Stimulated activated CD8-positive, alpha-beta memory T cell treated with anti-CD3 and anti-CD28 coated beads, Interleukin-12 subunit alpha, Interleukin-12 subunit beta, amount 100 ng/mL, for 24 hours (primary cell): ENCODE results near the gene C16orf92.
A peak's percentile ranks its signal among the peaks of the same experiment; 100 is the strongest.

Experiments used
- DNase-seq: peaks from one replicate; pipeline ENCODE4 v3.0.0-alpha.2; 2020; ENCODE audit errors: extremely low read depth

The C16orf92 gene

GRCh38 chr16:30060836-30061554 lies 38.0 kb downstream of the C16orf92 start:
- DNase-seq, result no peak

- no peak for DNase-seq
Observed at GRCh38 chr16:30063278-30063892, 40.4 kb downstream of the C16orf92 start.

- DNase-seq, result no peak
Observed at GRCh38 chr16:30063893-30064728, 41.1 kb downstream of the C16orf92 start.

GRCh38 chr16:30064729-30065101 lies 41.7 kb downstream of the C16orf92 start:
- DNase-seq, result no peak

- peak; percentile 85 for DNase-seq
Observed at GRCh38 chr16:30065102-30065942, 42.3 kb downstream of the C16orf92 start, which contains the start of gene ALDOA. Gene ALDOA (plus strand): TSS chr16:30065760. CDS start chr16:30066898, 1,138 bp downstream.

GRCh38 chr16:30065943-30066760 lies 43.2 kb downstream of the C16orf92 start:
- DNase-seq, result no peak

- no peak for DNase-seq
Observed at GRCh38 chr16:30066761-30067583, 44.0 kb downstream of the C16orf92 start.

GRCh38 chr16:30067584-30067916 lies 44.6 kb downstream of the C16orf92 start:
- DNase-seq, result no peak

- DNase-seq, result no peak
Observed at GRCh38 chr16:30068333-30068732, 45.3 kb downstream of the C16orf92 start.

GRCh38 chr16:30068750-30069610 lies 46.0 kb downstream of the C16orf92 start:
- DNase-seq, result no peak

- no peak for DNase-seq
Observed at GRCh38 chr16:30069611-30070462, 46.8 kb downstream of the C16orf92 start.

- no peak for DNase-seq
Observed at GRCh38 chr16:30070490-30070889, 47.5 kb downstream of the C16orf92 start.
